ENCODE measurements around the gene HDAC7.
A peak's percentile ranks its signal among the peaks of the same experiment; 100 is the strongest.

HDAC7 gene

DNA sequence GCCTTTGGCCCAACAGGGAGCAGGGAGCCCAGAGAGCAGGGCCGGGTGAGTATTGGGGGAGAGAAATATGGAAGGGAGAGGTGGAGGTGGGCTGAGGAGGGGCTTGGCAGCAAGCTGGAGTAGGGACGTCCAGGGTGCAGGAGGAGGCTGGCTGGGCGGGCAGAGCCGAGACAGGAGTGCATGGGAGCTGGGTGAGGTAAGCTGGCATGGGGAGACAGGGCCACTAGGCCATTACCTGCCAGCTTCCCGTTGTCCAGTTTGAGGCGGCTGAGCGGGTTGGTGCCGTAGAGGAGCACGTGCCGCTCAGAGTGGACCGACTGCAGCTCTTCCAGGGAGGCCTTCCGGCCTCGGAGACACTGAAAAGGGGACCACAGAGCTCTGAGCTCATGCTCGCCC is 28.4 kb downstream of the HDAC7 start:
- DNase-seq: no peak

DNA sequence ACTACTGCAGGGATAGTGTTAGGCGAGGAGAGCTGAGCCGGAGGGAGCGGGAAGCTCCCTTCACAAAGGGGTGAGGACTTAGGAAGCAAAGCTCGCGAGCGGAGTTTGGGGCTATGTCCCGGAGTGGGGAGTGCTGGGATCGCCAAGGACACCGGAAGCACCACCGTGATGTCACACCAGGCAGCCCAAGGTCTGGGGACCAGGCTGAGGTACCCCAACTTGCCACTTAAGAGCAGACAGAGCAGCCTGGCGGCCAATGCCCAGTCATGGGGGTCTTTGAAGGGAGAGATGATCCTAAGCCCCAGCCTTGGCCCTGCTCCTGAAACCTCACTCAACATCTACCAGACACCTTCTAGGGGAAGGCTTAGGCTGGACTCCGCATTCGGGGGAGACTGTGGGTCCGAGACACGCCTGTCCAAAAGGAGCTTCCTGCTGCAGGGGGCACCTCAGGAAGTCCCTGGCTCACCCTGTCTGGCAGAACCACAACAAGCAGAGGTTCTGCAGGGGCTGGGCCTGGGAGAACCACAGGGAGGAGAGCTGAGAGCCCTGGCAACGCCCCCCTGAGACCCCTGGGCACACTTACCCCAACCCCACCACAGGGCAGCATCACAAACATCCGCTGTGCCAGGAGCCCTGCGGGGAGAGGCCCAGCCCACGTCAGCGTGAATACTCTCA is 28.9 kb downstream of the HDAC7 start:
- DNase-seq: no peak

- DNase-seq: no peak
Measured at GRCh38 chr12:47789712-47790489, 29.8 kb downstream of the HDAC7 start.

GRCh38 chr12:47789141-47789540 is 30.6 kb downstream of the HDAC7 start:
- no peak for DNase-seq

DNA sequence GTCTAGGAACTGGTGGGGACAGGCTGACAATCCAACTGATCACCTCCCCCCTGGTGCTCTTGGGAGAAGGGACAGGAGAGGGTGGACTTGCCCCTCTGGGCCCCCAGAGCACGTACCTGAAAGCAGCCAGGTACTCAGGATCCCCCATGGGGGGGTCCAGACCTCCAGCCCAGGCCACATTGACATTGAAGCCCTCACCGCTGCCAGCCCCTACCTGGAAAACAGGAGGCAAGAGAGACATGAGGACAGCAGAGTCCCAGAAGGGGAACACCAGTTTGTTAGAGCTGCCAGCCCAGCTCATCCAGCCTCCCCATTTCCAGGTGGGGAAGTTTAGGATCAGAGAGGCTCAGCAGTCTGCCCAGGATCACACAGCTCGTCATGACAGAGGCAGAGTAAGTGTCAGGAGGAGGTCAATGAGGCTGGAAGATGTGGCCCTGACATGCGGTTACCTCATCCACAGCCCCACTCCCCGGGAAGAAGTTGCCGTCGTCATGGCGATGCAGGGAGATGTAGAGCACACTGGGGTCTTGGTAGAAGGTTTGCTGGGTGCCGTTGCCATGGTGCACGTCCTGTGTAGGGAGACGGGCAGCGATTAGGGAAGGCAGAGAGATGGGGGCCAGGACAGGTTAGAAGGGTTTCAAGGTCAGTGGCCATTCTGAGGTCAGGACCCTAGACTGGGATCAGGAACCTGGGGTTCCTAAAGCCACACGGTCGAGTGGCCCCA is 31.9 kb downstream of the HDAC7 start:
- DNase-seq: no peak

DNA sequence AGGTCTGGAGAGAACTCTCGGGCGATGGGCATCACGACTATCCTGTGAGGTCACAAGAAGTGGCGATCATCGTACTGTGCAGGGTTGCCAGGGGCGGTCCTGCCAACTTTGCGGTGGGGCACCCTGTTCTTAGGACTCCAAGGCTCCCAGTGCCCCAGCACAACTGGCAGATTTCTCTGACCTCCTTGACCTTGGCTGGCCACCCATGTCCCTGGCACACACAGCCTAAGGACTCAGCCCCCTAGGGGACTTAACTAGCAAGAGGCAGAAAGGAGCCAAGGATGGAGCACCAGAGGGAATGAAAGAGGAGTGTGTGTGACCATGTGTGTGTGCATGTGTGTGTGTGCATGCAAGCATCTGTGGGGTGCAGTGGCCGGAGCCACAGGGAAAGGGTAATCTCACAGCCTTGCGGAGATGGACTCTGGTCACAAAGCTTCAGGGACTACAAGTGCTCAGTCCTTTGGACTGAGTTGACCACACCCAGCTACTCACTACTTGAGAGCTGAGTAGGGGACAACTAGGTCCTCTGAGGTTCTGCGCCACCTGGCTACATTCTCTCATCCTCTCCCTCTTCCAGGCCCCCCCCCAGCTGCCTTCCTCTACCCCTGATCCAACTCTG is 32.9 kb downstream of the HDAC7 start:
- no peak for DNase-seq

DNA sequence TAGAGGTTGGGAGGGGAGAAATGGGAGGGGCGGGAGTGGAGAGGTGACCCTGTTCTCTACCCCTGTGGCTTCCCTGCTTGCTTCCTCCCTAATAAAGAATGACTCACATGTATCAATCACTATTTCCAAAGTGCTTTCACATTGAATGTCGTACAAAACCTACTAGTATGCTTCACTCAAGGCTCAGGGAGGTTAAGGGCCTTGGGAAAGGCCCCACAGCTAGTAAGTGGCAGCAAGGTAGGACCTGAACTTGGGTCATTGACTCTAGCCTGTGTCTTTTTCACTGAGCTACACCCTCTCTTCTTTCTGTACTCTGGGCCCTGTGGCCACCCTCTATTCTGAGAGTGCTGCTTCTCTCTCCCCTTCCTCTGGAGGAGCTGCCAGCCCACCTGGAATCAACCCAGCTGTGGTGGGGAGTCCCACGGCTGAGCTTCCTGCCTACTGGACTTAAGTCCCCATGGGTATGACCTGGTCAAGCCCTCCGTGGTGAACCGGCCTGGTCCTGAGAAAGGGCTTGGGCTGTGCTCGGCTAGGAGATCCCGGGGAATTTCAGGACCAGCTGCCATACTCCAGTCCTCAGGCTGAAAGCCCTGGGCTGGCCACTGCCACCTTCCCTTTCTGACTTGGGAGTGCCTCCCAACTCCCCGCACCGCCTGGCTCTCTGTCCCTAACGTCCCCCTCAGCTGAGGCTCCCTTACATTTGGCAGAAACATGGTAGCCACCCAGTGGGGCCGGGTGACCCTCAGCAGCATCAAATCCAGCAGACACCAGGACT is 33.6 kb downstream of the HDAC7 start:
- no peak for DNase-seq

- no peak for DNase-seq
Measured at GRCh38 chr12:47785036-47785886, 34.4 kb downstream of the HDAC7 start.

- no peak for DNase-seq
Measured at GRCh38 chr12:47783821-47784819, 35.6 kb downstream of the HDAC7 start.

DNA sequence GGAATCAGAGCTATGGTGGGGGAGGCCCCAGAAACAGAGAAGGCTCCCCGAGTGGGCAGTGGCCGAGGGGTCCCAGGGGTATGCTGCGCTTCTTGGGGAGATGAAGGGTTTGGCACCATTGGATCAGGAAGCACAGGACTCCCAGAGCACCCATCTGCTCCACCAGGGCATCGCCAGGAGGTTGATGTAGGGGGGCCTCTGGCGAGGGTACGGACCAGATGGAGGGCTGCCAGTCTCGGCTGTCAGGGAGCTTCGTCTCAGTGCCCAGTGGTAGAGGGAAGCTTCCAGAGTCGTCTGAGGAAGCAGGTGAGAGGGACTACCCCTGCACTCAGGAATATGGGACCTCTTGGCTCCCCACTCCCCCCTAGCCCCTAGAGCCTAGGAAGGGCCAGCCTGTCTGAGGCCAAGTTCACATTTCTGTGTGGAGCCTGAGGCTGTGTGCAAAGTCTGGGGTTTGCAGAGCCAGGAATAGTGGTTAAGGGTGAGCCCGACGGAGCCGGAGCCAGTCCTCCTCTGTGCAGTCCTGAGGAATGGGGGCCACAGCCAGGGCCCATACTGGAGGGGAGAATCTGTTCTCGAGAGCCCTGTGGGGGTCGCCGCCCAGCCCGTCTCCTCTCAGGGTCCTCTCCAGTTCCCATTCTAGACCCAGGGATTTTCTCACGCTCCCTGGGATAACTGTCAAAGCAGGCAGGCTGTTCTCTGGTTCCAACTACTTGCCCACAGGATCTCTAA is 36.5 kb downstream of the HDAC7 start:
- no peak for DNase-seq

DNA sequence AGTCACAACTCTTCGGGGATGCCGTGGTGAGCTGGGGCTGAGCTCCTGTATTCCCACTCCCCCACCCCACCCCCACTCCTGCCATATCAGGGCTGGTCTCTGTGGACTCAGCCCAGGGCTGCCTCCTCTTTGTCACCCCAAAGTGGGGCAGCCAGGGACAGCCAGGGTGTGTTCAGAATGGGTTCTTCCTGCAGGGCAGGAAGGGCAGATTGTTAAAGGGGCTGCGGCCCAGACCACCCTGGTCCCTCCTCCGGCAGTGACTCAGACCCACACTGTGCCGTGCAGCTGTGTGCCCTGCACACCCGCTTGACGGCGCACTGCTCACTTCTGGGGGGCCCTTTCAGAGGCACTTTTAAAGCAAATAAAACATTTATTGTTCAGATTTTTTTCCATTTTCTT is 37.3 kb downstream of the HDAC7 start:
- no peak for DNase-seq

DNA sequence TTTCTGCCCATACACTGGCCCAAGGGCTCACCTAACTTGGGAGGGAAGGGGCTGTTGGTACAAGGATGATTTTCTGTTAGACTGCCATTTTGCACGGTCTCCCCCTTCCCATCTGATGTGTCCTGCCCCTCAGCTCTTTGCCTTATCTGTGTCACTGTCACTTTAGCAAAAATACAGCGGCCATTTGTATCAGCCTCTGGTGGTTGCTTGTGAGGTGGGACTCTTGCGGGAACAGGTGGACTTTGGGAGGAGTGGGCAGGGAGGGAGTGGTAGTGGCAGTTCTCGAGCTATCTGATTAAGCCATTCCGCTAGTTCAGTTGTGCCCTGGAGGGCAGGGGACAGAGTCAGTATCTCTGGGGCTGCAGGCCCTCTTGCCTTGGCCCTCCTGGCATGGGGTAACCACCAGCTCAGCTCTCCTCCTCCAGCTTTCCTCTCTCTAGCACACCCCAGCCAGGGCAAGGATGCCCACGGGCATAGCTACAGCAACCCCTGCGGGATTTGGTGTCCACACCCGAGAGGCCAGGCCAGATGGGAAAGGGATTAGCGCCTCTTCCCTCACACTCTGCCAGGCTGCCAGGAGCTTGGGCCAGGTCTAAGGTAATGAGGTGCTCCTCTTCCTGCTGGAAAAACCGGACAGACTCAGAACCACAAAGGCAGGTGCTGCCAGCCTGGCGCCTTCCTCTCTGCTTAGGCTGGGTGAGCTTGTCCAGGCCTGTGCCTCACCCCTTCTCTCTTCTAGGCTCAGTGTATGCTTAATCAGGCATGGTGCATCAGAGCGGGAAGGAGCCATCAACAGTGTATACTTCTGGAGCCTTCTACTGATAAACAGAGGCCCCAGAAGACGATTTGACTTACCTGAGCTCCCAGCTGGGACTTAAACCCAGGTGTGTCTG is 38.0 kb downstream of the HDAC7 start:
- DNase-seq: peak; percentile 26 to 29

- no peak for DNase-seq
Measured at GRCh38 chr12:47779943-47780504, 39.7 kb downstream of the HDAC7 start.

- DNase-seq: peak in 1 of 2 experiments; percentile 74
Measured at GRCh38 chr12:47779301-47779942, 40.3 kb downstream of the HDAC7 start.

GRCh38 chr12:47778881-47779280 is 40.8 kb downstream of the HDAC7 start:
- no peak for DNase-seq

DNA sequence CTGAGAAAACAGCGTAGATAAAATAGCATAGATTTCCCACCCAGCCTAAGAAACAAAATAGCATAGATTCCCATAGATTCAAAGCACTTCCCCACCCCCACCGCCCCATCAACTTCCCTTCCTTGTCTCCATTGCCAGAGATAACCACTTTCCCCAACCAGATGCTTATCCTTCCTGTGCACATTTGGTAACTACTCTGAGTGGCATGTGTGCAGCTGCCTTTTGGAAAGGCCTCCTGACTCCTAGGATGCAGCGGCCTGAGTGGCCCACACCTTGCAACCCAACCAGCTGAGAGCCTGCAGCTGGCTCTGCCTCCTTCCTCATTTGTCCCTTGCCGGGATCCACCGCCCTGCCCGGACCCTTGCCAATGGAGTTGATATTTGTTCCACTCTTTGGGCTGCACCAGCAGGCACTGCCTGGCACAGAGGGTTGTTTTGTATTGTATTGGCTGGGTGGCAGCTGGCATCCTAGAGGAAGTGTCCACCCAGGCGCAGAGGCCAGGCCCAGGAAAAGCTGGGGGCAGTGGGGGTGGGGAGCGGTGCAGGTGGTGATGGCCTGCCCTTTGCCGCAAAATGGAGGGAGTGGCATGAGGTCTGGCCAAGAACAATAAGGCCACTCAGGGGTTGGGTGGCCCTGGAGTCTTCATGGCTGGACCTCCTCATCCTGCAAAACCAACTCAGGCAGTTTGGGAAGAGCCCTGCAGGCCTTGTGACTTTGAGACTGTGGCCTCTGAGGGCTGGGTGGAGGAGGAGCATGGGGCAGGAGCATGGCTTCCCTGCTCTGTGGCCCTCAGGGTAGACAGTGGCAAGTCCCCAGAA is 41.8 kb downstream of the HDAC7 start:
- DNase-seq: no peak

DNA sequence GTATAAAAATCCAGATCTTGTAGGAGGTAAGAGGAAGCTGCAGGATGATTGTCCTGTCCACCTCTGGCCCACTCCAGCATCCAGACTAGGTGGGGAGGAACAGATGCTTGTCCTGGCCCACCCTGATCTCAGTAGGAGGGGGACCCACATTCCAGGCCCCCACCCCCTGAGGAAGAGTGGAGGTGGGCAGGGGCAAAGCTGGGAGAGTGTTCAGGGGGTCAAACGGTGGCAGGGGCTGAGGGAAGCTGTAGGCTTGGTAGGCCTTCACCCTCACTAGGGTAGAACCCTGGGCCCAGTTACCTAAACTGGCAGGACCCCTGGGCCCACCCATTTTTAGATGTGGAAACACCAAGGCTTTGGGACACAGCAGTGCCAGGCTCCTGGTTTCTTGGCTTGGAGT is 42.6 kb downstream of the HDAC7 start:
- DNase-seq: no peak

Measured in cerebellar nuclear complex (tissue), 1 donor.